ENCODE measurements around the gene KIF5A. TPM values are rescaled to one million over a fixed set of nuclear protein-coding genes. Genes with fewer than 3 reads are reported as not detected.

The KIF5A gene
- total and polyA plus RNA-seq, 2 of the 13 experiments (the other 11 are each of a cell fraction or from before 2014, with no cell fraction given) = 1.6 to 11.9 TPM

DNA sequence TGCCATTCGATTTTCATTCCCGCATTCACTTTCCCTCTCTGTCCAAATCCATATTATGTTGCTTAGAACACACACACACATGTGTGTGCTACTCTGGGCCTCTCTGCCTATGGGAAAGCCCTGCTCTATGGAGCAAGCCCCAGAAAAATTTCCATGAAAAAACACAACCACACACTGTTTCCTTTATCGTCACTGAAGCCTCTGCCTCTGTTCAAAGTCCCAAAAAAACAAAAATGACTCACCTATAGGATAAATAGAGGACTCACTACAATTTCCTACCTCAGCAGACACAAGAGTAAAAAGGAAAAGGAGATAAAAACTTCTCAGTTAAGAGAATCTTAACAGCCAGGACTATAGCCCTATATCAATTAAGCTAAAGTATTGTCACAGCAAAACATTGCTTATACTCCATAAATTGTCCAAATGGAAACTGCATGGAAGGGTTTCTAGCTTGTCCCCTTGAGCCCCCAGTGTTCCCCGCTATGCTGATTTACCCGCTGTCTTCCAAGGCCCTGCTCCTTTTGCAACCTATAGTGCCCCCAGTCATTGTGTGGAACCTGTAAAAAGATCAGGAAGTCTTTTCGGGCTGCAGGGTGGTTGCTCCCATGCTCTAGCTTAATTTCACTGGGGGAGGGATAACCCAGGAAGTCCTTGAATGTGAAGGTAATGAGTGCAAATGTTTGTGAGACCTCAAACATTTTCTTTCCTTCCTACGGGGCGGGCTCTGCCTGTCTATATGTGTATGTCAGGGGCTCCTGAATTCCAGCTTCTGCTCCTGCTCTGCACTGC lies 30.0 kb downstream of the KIF5A start (continued):
- TF ChIP-seq, protein P1, sequence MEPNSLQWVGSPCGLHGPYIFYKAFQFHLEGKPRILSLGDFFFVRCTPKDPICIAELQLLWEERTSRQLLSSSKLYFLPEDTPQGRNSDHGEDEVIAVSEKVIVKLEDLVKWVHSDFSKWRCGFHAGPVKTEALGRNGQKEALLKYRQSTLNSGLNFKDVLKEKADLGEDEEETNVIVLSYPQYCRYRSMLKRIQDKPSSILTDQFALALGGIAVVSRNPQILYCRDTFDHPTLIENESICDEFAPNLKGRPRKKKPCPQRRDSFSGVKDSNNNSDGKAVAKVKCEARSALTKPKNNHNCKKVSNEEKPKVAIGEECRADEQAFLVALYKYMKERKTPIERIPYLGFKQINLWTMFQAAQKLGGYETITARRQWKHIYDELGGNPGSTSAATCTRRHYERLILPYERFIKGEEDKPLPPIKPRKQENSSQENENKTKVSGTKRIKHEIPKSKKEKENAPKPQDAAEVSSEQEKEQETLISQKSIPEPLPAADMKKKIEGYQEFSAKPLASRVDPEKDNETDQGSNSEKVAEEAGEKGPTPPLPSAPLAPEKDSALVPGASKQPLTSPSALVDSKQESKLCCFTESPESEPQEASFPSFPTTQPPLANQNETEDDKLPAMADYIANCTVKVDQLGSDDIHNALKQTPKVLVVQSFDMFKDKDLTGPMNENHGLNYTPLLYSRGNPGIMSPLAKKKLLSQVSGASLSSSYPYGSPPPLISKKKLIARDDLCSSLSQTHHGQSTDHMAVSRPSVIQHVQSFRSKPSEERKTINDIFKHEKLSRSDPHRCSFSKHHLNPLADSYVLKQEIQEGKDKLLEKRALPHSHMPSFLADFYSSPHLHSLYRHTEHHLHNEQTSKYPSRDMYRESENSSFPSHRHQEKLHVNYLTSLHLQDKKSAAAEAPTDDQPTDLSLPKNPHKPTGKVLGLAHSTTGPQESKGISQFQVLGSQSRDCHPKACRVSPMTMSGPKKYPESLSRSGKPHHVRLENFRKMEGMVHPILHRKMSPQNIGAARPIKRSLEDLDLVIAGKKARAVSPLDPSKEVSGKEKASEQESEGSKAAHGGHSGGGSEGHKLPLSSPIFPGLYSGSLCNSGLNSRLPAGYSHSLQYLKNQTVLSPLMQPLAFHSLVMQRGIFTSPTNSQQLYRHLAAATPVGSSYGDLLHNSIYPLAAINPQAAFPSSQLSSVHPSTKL (CRISPR knock-in tag; IDR thresholded peaks at IDR 0.05) = peak; percentile 22; the same call in 1 of the 2 replicates
- TF ChIP-seq POLR2A (IDR thresholded peaks at IDR 0.05; ENCODE audit: insufficient read depth in 1 of 2, low read depth in 2 of 2, low read length in 2 of 2) = peak in 1 of 2 experiments; percentile 47; a peak in 3 of 4 replicates
- TF ChIP-seq, protein P2, sequence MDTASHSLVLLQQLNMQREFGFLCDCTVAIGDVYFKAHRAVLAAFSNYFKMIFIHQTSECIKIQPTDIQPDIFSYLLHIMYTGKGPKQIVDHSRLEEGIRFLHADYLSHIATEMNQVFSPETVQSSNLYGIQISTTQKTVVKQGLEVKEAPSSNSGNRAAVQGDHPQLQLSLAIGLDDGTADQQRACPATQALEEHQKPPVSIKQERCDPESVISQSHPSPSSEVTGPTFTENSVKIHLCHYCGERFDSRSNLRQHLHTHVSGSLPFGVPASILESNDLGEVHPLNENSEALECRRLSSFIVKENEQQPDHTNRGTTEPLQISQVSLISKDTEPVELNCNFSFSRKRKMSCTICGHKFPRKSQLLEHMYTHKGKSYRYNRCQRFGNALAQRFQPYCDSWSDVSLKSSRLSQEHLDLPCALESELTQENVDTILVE (CRISPR knock-in tag; IDR thresholded peaks at IDR 0.05) = no peak
- TF ChIP-seq, protein P3, sequence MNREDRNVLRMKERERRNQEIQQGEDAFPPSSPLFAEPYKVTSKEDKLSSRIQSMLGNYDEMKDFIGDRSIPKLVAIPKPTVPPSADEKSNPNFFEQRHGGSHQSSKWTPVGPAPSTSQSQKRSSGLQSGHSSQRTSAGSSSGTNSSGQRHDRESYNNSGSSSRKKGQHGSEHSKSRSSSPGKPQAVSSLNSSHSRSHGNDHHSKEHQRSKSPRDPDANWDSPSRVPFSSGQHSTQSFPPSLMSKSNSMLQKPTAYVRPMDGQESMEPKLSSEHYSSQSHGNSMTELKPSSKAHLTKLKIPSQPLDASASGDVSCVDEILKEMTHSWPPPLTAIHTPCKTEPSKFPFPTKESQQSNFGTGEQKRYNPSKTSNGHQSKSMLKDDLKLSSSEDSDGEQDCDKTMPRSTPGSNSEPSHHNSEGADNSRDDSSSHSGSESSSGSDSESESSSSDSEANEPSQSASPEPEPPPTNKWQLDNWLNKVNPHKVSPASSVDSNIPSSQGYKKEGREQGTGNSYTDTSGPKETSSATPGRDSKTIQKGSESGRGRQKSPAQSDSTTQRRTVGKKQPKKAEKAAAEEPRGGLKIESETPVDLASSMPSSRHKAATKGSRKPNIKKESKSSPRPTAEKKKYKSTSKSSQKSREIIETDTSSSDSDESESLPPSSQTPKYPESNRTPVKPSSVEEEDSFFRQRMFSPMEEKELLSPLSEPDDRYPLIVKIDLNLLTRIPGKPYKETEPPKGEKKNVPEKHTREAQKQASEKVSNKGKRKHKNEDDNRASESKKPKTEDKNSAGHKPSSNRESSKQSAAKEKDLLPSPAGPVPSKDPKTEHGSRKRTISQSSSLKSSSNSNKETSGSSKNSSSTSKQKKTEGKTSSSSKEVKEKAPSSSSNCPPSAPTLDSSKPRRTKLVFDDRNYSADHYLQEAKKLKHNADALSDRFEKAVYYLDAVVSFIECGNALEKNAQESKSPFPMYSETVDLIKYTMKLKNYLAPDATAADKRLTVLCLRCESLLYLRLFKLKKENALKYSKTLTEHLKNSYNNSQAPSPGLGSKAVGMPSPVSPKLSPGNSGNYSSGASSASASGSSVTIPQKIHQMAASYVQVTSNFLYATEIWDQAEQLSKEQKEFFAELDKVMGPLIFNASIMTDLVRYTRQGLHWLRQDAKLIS (CRISPR knock-in tag; IDR thresholded peaks at IDR 0.05) = no peak
- peak; percentile 56; the same call in 1 of the 2 replicates for TF ChIP-seq POLR2AphosphoS5 (IDR thresholded peaks at IDR 0.05; ENCODE audit: low read depth, low read length)
- TF ChIP-seq ZNF598 (CRISPR knock-in tag; IDR thresholded peaks at IDR 0.05; ENCODE audit: borderline replicate concordance) = 0 out of 2 replicates have a peak, but pooled peaks have one; percentile 16
- TF ChIP-seq, protein P4, sequence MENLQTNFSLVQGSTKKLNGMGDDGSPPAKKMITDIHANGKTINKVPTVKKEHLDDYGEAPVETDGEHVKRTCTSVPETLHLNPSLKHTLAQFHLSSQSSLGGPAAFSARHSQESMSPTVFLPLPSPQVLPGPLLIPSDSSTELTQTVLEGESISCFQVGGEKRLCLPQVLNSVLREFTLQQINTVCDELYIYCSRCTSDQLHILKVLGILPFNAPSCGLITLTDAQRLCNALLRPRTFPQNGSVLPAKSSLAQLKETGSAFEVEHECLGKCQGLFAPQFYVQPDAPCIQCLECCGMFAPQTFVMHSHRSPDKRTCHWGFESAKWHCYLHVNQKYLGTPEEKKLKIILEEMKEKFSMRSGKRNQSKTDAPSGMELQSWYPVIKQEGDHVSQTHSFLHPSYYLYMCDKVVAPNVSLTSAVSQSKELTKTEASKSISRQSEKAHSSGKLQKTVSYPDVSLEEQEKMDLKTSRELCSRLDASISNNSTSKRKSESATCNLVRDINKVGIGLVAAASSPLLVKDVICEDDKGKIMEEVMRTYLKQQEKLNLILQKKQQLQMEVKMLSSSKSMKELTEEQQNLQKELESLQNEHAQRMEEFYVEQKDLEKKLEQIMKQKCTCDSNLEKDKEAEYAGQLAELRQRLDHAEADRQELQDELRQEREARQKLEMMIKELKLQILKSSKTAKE (CRISPR knock-in tag; IDR thresholded peaks at IDR 0.05; ENCODE audit: borderline replicate concordance) = no peak
- TF ChIP-seq, protein P5, sequence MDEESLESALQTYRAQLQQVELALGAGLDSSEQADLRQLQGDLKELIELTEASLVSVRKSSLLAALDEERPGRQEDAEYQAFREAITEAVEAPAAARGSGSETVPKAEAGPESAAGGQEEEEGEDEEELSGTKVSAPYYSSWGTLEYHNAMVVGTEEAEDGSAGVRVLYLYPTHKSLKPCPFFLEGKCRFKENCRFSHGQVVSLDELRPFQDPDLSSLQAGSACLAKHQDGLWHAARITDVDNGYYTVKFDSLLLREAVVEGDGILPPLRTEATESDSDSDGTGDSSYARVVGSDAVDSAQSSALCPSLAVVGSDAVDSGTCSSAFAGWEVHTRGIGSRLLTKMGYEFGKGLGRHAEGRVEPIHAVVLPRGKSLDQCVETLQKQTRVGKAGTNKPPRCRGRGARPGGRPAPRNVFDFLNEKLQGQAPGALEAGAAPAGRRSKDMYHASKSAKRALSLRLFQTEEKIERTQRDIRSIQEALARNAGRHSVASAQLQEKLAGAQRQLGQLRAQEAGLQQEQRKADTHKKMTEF (CRISPR knock-in tag; IDR thresholded peaks at IDR 0.05) = peak; percentile 47; the same call in 1 of the 2 replicates
- TF ChIP-seq ATF7 (IDR thresholded peaks at IDR 0.05) = peak; percentile 41; the same call in 1 of the 2 replicates
- no peak for TF ChIP-seq ATF7 (CRISPR knock-in tag; IDR thresholded peaks at IDR 0.05)
- no peak for TF ChIP-seq GABPA (IDR thresholded peaks at IDR 0.05; ENCODE audit: low read depth, low read length)
- peak; percentile 19; the same call in 1 of the 2 replicates for TF ChIP-seq GABPA (CRISPR knock-in tag; IDR thresholded peaks at IDR 0.05; ENCODE audit: low read depth)
- no peak for TF ChIP-seq CBX1 (IDR thresholded peaks at IDR 0.05; ENCODE audit: low read depth)
- TF ChIP-seq ZNF232 (CRISPR knock-in tag; IDR thresholded peaks at IDR 0.05; ENCODE audit: borderline replicate concordance) = peak; percentile 53; the same call in 1 of the 2 replicates
- peak; percentile 92 for TF ChIP-seq JUNB (CRISPR knock-in tag; IDR thresholded peaks at IDR 0.05; ENCODE audit: borderline replicate concordance)
- no peak for TF ChIP-seq ZNF501 (CRISPR knock-in tag; IDR thresholded peaks at IDR 0.05)
- TF ChIP-seq ATAD3A (CRISPR knock-in tag; IDR thresholded peaks at IDR 0.05) = no peak
